AG04450 (cell line): ENCODE data around the gene UBAC1. TPM values are rescaled to one million over a fixed set of nuclear protein-coding genes. Genes with fewer than 3 reads are reported as not detected.
"Not testable (repeated sequence)": the region's sequence is repeated elsewhere in the genome, so short reads cannot be mapped to it uniquely, and the experiment has no call there.

ENCODE experiments used
- CTCF ChIA-PET: fragments of 300-600, 350-600 bp; formaldehyde crosslinking; extraction: SDS; loops from one replicate; lab custom pipeline; 2022; ENCODE audit warnings: antibody characterized with exemption, inconsistent platforms; lab: Charles Lee
- POLR2A ChIA-PET: fragments of 350-600 bp; formaldehyde crosslinking; extraction: SDS; loops from one replicate; lab custom pipeline; 2021; ENCODE audit warnings: antibody characterized with exemption, inconsistent platforms; lab: Yijun Ruan, JAX
- DNase-seq: peaks from one replicate; pipeline ENCODE4 v3.0.0-alpha.2; 2011; ENCODE audit warnings: low read depth, low spot score
- H3K27ac ChIP-seq: one replicate; pipeline ENCODE4 v1.5.1; 2012; ENCODE audit warnings: low read depth, low read length, control low read depth
- H3K27me3 ChIP-seq: one replicate; pipeline ENCODE4 v1.6.0; 2012; ENCODE audit warnings: low read length; ENCODE audit not compliant: control insufficient read depth, insufficient read depth
- H3K4me3 ChIP-seq: 2 replicates; pipeline ENCODE4 v1.5.1; 2011; ENCODE audit warnings: mild to moderate bottlenecking, low read depth, low read length, control low read depth
- H3K9me3 ChIP-seq: 2 replicates; pipeline ENCODE4 v1.5.1; 2012; ENCODE audit warnings: low read length; ENCODE audit not compliant: control insufficient read depth, insufficient read depth
- CTCF ChIP-seq: IDR thresholded peaks from 2 replicates; pipeline ENCODE4 v1.5.1; 2011; ENCODE audit warnings: low read depth, low read length, control low read depth, inconsistent platforms
- polyA plus RNA-seq: library from polyadenylated mRNA; depleted of rRNA; stranded (reverse); fragments of >200 nt; gene quantifications from 2 replicates; pipeline ENCODE4 v1.2.3, GENCODE V29; 2011

UBAC1 gene
- polyA plus RNA-seq, 1 experiment: 35.8 TPM

- CTCF ChIA-PET: no interaction called here
- POLR2A ChIA-PET: no interaction called here
- no peak for TF ChIP-seq CTCF
- H3K9me3 ChIP-seq: peaks cover 6% of the 10 kb centered on the region; the same call in 1 of the 2 replicates
- no peak overlapping the region for H3K4me3 ChIP-seq
- no peaks in the 10 kb centered on the region for H3K27me3 ChIP-seq
- no peak for DNase-seq
- peak overlapping the region; percentile 84 for H3K27ac ChIP-seq
Observed at GRCh38 chr9:135952664-135953206, 8.4 kb downstream of the UBAC1 start.

GRCh38 chr9:135951889-135952663 is 9.1 kb downstream of the UBAC1 start:
- Histone ChIP-seq H3K4me3 (no peak overlapping the region), H3K27ac (peak overlapping the region; percentile 84), H3K9me3 (peaks cover 6% of the 10 kb centered on the region; the same call in 1 of the 2 replicates), H3K27me3 (no peaks in the 10 kb centered on the region)
- POLR2A ChIA-PET: no interaction called here
- peak; percentile 62 for DNase-seq
- TF ChIP-seq CTCF: no peak
- CTCF ChIA-PET: no interaction called here

- H3K27me3 ChIP-seq, H3K4me3 ChIP-seq, H3K9me3 ChIP-seq, DNase-seq, POLR2A ChIA-PET, CTCF ChIA-PET: not testable (repeated sequence)
- H3K27ac ChIP-seq: peak overlapping the region; percentile 39
Observed at GRCh38 chr9:135951310-135951709, 9.9 kb downstream of the UBAC1 start.

GRCh38 chr9:135950841-135951240 is 10.3 kb downstream of the UBAC1 start:
- CTCF ChIA-PET: interaction anchor here (1.3 kb wide), 1 partner anchor 17 kb away, joined by 6 read pairs; no protein-coding TSS in a partner anchor
- DNase-seq, H3K27ac ChIP-seq, H3K4me3 ChIP-seq, H3K27me3 ChIP-seq, POLR2A ChIA-PET, H3K9me3 ChIP-seq: not testable (repeated sequence)

GRCh38 chr9:135950135-135950682 is 11.0 kb downstream of the UBAC1 start:
- ChIA-PET POLR2A (no interaction called here), CTCF (interaction anchor here (1.3 kb wide), 1 partner anchor 17 kb away, joined by 6 read pairs; no protein-coding TSS in a partner anchor)
- TF ChIP-seq CTCF: no peak
- peak overlapping the region; percentile 39 for H3K27ac ChIP-seq
- DNase-seq: no peak
- no peak overlapping the region for H3K4me3 ChIP-seq
- no peaks in the 10 kb centered on the region for H3K27me3 ChIP-seq
- H3K9me3 ChIP-seq: peaks cover 6% of the 10 kb centered on the region; the same call in 1 of the 2 replicates
